ENCODE measurements around the gene SHANK2. TPM values are rescaled to one million over a fixed set of nuclear protein-coding genes. Genes with fewer than 3 reads are reported as not detected.
"Not testable (repeated sequence)": the region's sequence is repeated elsewhere in the genome, so short reads cannot be mapped to it uniquely, and the experiment has no call there.

SHANK2 gene
- total RNA-seq, 1 experiment from 2014 or later = 0.86 TPM

- DNase-seq (ENCODE audit: unreplicated experiment) = no peak
- Mint-ChIP-seq H3K27me3 (ENCODE audit: insufficient read depth, unreplicated experiment) (no peaks in the 10 kb centered on the region), H3K4me1 (ENCODE audit: insufficient read depth, unreplicated experiment) (peaks cover 11% of the 10 kb centered on the region), H3K9me3 (ENCODE audit: unreplicated experiment) (no peaks in the 10 kb centered on the region), H3K4me3 (ENCODE audit: unreplicated experiment) (no peak overlapping the region), H3K36me3 (ENCODE audit: insufficient read depth, unreplicated experiment) (no peaks in the 10 kb centered on the region), H3K27ac (ENCODE audit: low read depth, unreplicated experiment) (no peak overlapping the region)
- no peak for TF ChIP-seq CTCF (IDR thresholded peaks at IDR 0.05; ENCODE audit: unreplicated experiment)
- POLR2A ChIA-PET = no interaction called here
- BruUV-seq (replicated peaks) = no TSS peak
- CTCF ChIA-PET = no interaction called here
- intact Hi-C loops (cut with micrococcal nuclease) = no loop called here
These were observed 14.5 kb downstream of the SHANK2 start for GRCh38 chr11:71237853-71238252.

GRCh38 chr11:71236836-71237475 lies 15.4 kb downstream of the SHANK2 start:
- no peak for TF ChIP-seq CTCF (IDR thresholded peaks at IDR 0.05; ENCODE audit: unreplicated experiment)
- H3K9me3 Mint-ChIP-seq (ENCODE audit: unreplicated experiment) = no peaks in the 10 kb centered on the region
- H3K27me3 Mint-ChIP-seq (ENCODE audit: insufficient read depth, unreplicated experiment) = no peaks in the 10 kb centered on the region
- POLR2A ChIA-PET = no interaction called here
- no peaks in the 10 kb centered on the region for H3K36me3 Mint-ChIP-seq (ENCODE audit: insufficient read depth, unreplicated experiment)
- BruUV-seq (replicated peaks) = no TSS peak
- CTCF ChIA-PET = no interaction called here
- no peak overlapping the region for H3K4me3 Mint-ChIP-seq (ENCODE audit: unreplicated experiment)
- intact Hi-C loops (cut with micrococcal nuclease) = no loop called here
- no peak for DNase-seq (ENCODE audit: unreplicated experiment)
- peaks cover 11% of the 10 kb centered on the region for H3K4me1 Mint-ChIP-seq (ENCODE audit: insufficient read depth, unreplicated experiment)
- H3K27ac Mint-ChIP-seq (ENCODE audit: low read depth, unreplicated experiment) = no peak overlapping the region

- H3K27me3 Mint-ChIP-seq (ENCODE audit: insufficient read depth, unreplicated experiment) = no peaks in the 10 kb centered on the region
- DNase-seq (ENCODE audit: unreplicated experiment) = no peak
- ChIA-PET CTCF (no interaction called here), POLR2A (no interaction called here)
- TF ChIP-seq CTCF (IDR thresholded peaks at IDR 0.05; ENCODE audit: unreplicated experiment) = no peak
- no peaks in the 10 kb centered on the region for H3K36me3 Mint-ChIP-seq (ENCODE audit: insufficient read depth, unreplicated experiment)
- H3K27ac Mint-ChIP-seq (ENCODE audit: low read depth, unreplicated experiment) = no peak overlapping the region
- H3K4me3 Mint-ChIP-seq (ENCODE audit: unreplicated experiment) = no peak overlapping the region
- no TSS peak for BruUV-seq (replicated peaks)
- peaks cover 3% of the 10 kb centered on the region for H3K4me1 Mint-ChIP-seq (ENCODE audit: insufficient read depth, unreplicated experiment)
- intact Hi-C loops (cut with micrococcal nuclease) = no loop called here
- H3K9me3 Mint-ChIP-seq (ENCODE audit: unreplicated experiment) = no peaks in the 10 kb centered on the region
These were observed 16.7 kb downstream of the SHANK2 start for GRCh38 chr11:71235719-71236118.

GRCh38 chr11:71233896-71234852 lies 18.2 kb downstream of the SHANK2 start:
- DNase-seq (ENCODE audit: unreplicated experiment); H3K9me3 Mint-ChIP-seq (ENCODE audit: unreplicated experiment); H3K27ac Mint-ChIP-seq (ENCODE audit: low read depth, unreplicated experiment); BruUV-seq (replicated peaks); intact Hi-C loops (cut with micrococcal nuclease); H3K36me3 Mint-ChIP-seq (ENCODE audit: insufficient read depth, unreplicated experiment); POLR2A ChIA-PET; CTCF ChIA-PET; H3K27me3 Mint-ChIP-seq (ENCODE audit: insufficient read depth, unreplicated experiment); H3K4me3 Mint-ChIP-seq (ENCODE audit: unreplicated experiment); H3K4me1 Mint-ChIP-seq (ENCODE audit: insufficient read depth, unreplicated experiment): not testable (repeated sequence)
